Endothelial cell of hepatic sinusoid (primary cell): ENCODE measurements around the gene CKS2.

ENCODE experiments used
- in situ Hi-C: cut with HindIII; loops from 2 replicates; pipeline ENCODE4 v1.10.0; 2017; ENCODE audit warnings: low sequenced_read_pairs

CKS2 gene

GRCh38 chr9:89345476-89345875 lies 34.5 kb downstream of the CKS2 start:
- in situ Hi-C loops, result no loop called here

GRCh38 chr9:89346696-89347095 lies 35.7 kb downstream of the CKS2 start:
- in situ Hi-C loops, result no loop called here

- in situ Hi-C loops, result no loop called here
Measured at GRCh38 chr9:89347651-89348050, 36.7 kb downstream of the CKS2 start.

- in situ Hi-C loops, result no loop called here
Measured at GRCh38 chr9:89349607-89350006, 38.6 kb downstream of the CKS2 start.

GRCh38 chr9:89350988-89351557 lies 40.1 kb downstream of the CKS2 start:
- in situ Hi-C loops, result no loop called here

- in situ Hi-C loops, result no loop called here
Measured at GRCh38 chr9:89351584-89352300, 40.7 kb downstream of the CKS2 start.

GRCh38 chr9:89352451-89352850 lies 41.5 kb downstream of the CKS2 start:
- in situ Hi-C loops, result no loop called here

GRCh38 chr9:89352874-89353649 lies 42.1 kb downstream of the CKS2 start:
- in situ Hi-C loops, result no loop called here

- in situ Hi-C loops, result no loop called here
Measured at GRCh38 chr9:89353989-89354388, 43.0 kb downstream of the CKS2 start.

- in situ Hi-C loops, result no loop called here
Measured at GRCh38 chr9:89354471-89354870, 43.5 kb downstream of the CKS2 start.

- in situ Hi-C loops, result no loop called here
Measured at GRCh38 chr9:89356782-89357181, 45.8 kb downstream of the CKS2 start.

- in situ Hi-C loops, result no loop called here
Measured at GRCh38 chr9:89357331-89358197, 46.6 kb downstream of the CKS2 start.

GRCh38 chr9:89358376-89358916 lies 47.5 kb downstream of the CKS2 start:
- in situ Hi-C loops, result no loop called here

GRCh38 chr9:89358985-89359384 lies 48.0 kb downstream of the CKS2 start:
- in situ Hi-C loops, result no loop called here

GRCh38 chr9:89359751-89360261 lies 48.8 kb downstream of the CKS2 start:
- in situ Hi-C loops, result no loop called here

- in situ Hi-C loops, result no loop called here
Measured at GRCh38 chr9:89360465-89360864, 49.5 kb downstream of the CKS2 start.

- in situ Hi-C loops, result no loop called here
Measured at GRCh38 chr9:89361031-89361430, 50.0 kb downstream of the CKS2 start.

- in situ Hi-C loops, result no loop called here
Measured at GRCh38 chr9:89361816-89362646, 51.0 kb downstream of the CKS2 start.

GRCh38 chr9:89362647-89363310 lies 51.8 kb downstream of the CKS2 start:
- in situ Hi-C loops, result no loop called here
